Panc1 (cell line): Measurements from ENCODE around the gene PELI3. TPM values are rescaled to one million over a fixed set of nuclear protein-coding genes. Genes with fewer than 3 reads are reported as not detected.

ENCODE experiments used
- ATAC-seq: fragments of 200-7000 bp; cut with Tn5 transposase; 2 replicates; pipeline ENCODE4 v1.9.1; 2020; ENCODE audit warnings: mild to moderate bottlenecking, moderate library complexity
- BruUV-seq: library from RNA; stranded (reverse); fragments of 400-500 nt; replicated peaks from 2 replicates; lab custom pipeline; 2021; lab: Mats Ljungman, UMichigan
- CTCF ChIA-PET: fragments of 300-600 bp; sonication (Branson Sonifier 250); formaldehyde crosslinking; loops from one replicate; lab custom pipeline; 2022; ENCODE audit warnings: antibody characterized with exemption; lab: Charles Lee
- POLR2A ChIA-PET: fragments of 300-600 bp; sonication (Branson Sonifier 250); formaldehyde crosslinking; loops from one replicate; lab custom pipeline; 2022; ENCODE audit warnings: antibody characterized with exemption; lab: Charles Lee
- DNase-seq: peaks from one replicate; pipeline ENCODE4 v3.0.0-alpha.2; 2010; ENCODE audit warnings: low read depth, low spot score
- H3K27ac ChIP-seq: 2 replicates; pipeline ENCODE4 v1.5.1; 2011; ENCODE audit warnings: mild to moderate bottlenecking, low read length, inconsistent platforms
- H3K27me3 ChIP-seq: fragments of 200-500 bp; sonication (Bioruptor generic); 2 replicates; pipeline ENCODE4 v1.6.0; 2014; ENCODE audit warnings: low read length, inconsistent platforms; ENCODE audit not compliant: control insufficient read depth, insufficient read depth
- H3K36me3 ChIP-seq: fragments of 200-500 bp; sonication (Bioruptor generic); 2 replicates; pipeline ENCODE4 v1.5.1; 2014; ENCODE audit warnings: inconsistent platforms, mild to moderate bottlenecking, low read length, moderate library complexity; ENCODE audit not compliant: control insufficient read depth, insufficient read depth
- H3K4me1 ChIP-seq: 2 replicates; pipeline ENCODE4 v1.5.1; 2011; ENCODE audit warnings: inconsistent platforms, mild to moderate bottlenecking, low read length, moderate library complexity; ENCODE audit not compliant: control insufficient read depth, insufficient read depth
- H3K4me3 ChIP-seq, 2 experiments: 2 replicates each; pipeline ENCODE4 v1.5.1; 2011 to 2012; ENCODE audit warnings: low read depth in 2 of 2, low read length in 2 of 2, mild to moderate bottlenecking in 2 of 2, inconsistent platforms in 1 of 2, moderate library complexity in 1 of 2
- H3K9me3 ChIP-seq: fragments of 200-500 bp; sonication (Bioruptor generic); 2 replicates; pipeline ENCODE4 v1.5.1; 2014; ENCODE audit warnings: low read depth, mild to moderate bottlenecking, inconsistent platforms, low read length, moderate library complexity; ENCODE audit not compliant: control insufficient read depth, insufficient read depth
- CTCF ChIP-seq: fragments of 450-650 bp; IDR thresholded peaks from 2 replicates; pipeline ENCODE4 v1.5.1; 2017; ENCODE audit warnings: mild to moderate bottlenecking
- POLR2AphosphoS5 ChIP-seq: IDR thresholded peaks from 2 replicates; pipeline ENCODE4 v1.6.1; 2012; ENCODE audit warnings: mild to moderate bottlenecking, low read depth, low read length, moderate library complexity
- REST ChIP-seq, 2 experiments: IDR thresholded peaks; 2 replicates each; pipeline ENCODE4 v1.6.1; 2011 to 2012; ENCODE audit warnings: low read depth in 2 of 2, control low read depth in 1 of 2, low read length in 1 of 2, mild to moderate bottlenecking in 1 of 2, moderate library complexity in 1 of 2; ENCODE audit not compliant: insufficient read depth in 1 of 2
- SIN3A ChIP-seq: IDR thresholded peaks from 2 replicates; pipeline ENCODE4 v1.6.1; 2012; ENCODE audit warnings: low read depth, mild to moderate bottlenecking, low read length, moderate library complexity, borderline replicate concordance; ENCODE audit not compliant: insufficient read depth
- TCF7L2 ChIP-seq: IDR thresholded peaks from 2 replicates; pipeline ENCODE4 v1.6.1; 2011; ENCODE audit warnings: mild to moderate bottlenecking, low read depth, low read length, inconsistent platforms
- in situ Hi-C: cut with HindIII; loops from 2 replicates; pipeline ENCODE4 v1.10.0; 2016; ENCODE audit warnings: low sequenced_read_pairs, low pct_unique_long_range_greater_than_20kb
- intact Hi-C: fragments of 100-400 bp; cut with micrococcal nuclease; formaldehyde crosslinking; loops from one replicate; pipeline ENCODE4 v1.10.0; 2022; ENCODE audit not compliant: unreplicated experiment
- total RNA-seq: library from RNA; stranded (reverse); gene quantifications from one replicate; pipeline ENCODE4 v1.2.1, GENCODE V29; 2021; ENCODE audit not compliant: unreplicated experiment

The PELI3 gene
- total RNA-seq, 1 experiment from 2014 or later, result 9.1 TPM

GRCh38 chr11:66480117-66480938 lies 13.6 kb downstream of the PELI3 start, which contains the start of gene DPP3:
Gene DPP3 (plus strand): TSS chr11:66480434. CDS start chr11:66482201, 1,767 bp downstream.
- intact Hi-C loops (no loop called here), in situ Hi-C loops (no loop called here)
- TF ChIP-seq SIN3A (no peak; the same call in none of the 2 replicates), REST (IDR thresholded peaks at IDR 0.05; ENCODE audit: insufficient read depth in 1 of 2, low read depth in 2 of 2, low read length in 1 of 2) (peak in 1 of 2 experiments; percentile 47; a peak in 2 of 4 replicates), CTCF (no peak), TCF7L2 (peak; percentile 69), POLR2AphosphoS5 (peak; percentile 95)
- Histone ChIP-seq H3K27ac (peak within 1 kb of the TSS; percentile 95), H3K36me3 (peaks cover 5% of the 10 kb centered on the region; the same call in 1 of the 2 replicates), H3K4me1 (peaks cover 4% of the 10 kb centered on the region), H3K27me3 (no peaks in the 10 kb centered on the region), H3K9me3 (no peaks in the 10 kb centered on the region), H3K4me3 (peak within 1 kb of the TSS; percentile 77 to 90)
- ATAC-seq (peak; percentile 95), DNase-seq (peak; percentile 90)
- no TSS peak for BruUV-seq
- POLR2A ChIA-PET, result interaction anchor here (0.5 to 1.0 kb wide), 5 partner anchors 10 to 330 kb away, joined by 3 to 12 read pairs (median 7); no protein-coding TSS in a partner anchor
- CTCF ChIA-PET, result interaction anchor here (0.6 to 0.8 kb wide), 3 partner anchors 48 to 168 kb away, joined by 3 to 5 read pairs (median 4); no protein-coding TSS in a partner anchor

GRCh38 chr11:66484806-66485380 lies 18.2 kb downstream of the PELI3 start:
- Histone ChIP-seq H3K36me3 (peaks cover 5% of the 10 kb centered on the region; the same call in 1 of the 2 replicates), H3K4me1 (no peaks in the 10 kb centered on the region), H3K9me3 (no peaks in the 10 kb centered on the region), H3K27ac (no peak overlapping the region), H3K4me3 (no peak overlapping the region), H3K27me3 (no peaks in the 10 kb centered on the region)
- no TSS peak for BruUV-seq
- TF ChIP-seq TCF7L2 (no peak), REST (IDR thresholded peaks at IDR 0.05; ENCODE audit: insufficient read depth in 1 of 2, low read depth in 2 of 2, low read length in 1 of 2) (no peak), POLR2AphosphoS5 (no peak), SIN3A (no peak), CTCF (no peak)
- ATAC-seq, result no peak
- DNase-seq, result no peak
- intact Hi-C loops (no loop called here), in situ Hi-C loops (no loop called here)
- CTCF ChIA-PET, result no interaction called here
- POLR2A ChIA-PET, result interaction anchor here (0.8 kb wide), 1 partner anchor 16 kb away, joined by 4 read pairs; no protein-coding TSS in a partner anchor
